ENCODE data around the gene ZMIZ1. TPM values are rescaled to one million over a fixed set of nuclear protein-coding genes. Genes with fewer than 3 reads are reported as not detected.
A peak's percentile ranks its signal among the peaks of the same experiment; 100 is the strongest.

Gene ZMIZ1
- total RNA-seq, 4 donors from 2014 or later = 58.1 to 87.4 (median 74.2) TPM

GRCh38 chr10:79262959-79263746 is 194.4 kb downstream of the ZMIZ1 start:
- no peak for DNase-seq (ENCODE audit: low spot score in 2 of 2)
- TF ChIP-seq CTCF (IDR thresholded peaks at IDR 0.05) (no peak), POLR2A (IDR thresholded peaks at IDR 0.05) (no peak)
- no peak overlapping the region for H3K4me3 ChIP-seq (ENCODE audit: low read depth, poor library complexity, severe bottlenecking)
- intact Hi-C loops (cut with DNase I; ENCODE audit: low total_unique reads) = no loop called here
- WGBS, 2 donors = 84 to 85% methylated on average over 18 of the region's 18 CpGs

GRCh38 chr10:79263939-79264338 is 195.2 kb downstream of the ZMIZ1 start:
- DNase-seq (ENCODE audit: low spot score in 2 of 2) = no peak
- intact Hi-C loops (cut with DNase I; ENCODE audit: low total_unique reads) = no loop called here
- no peak overlapping the region for H3K4me3 ChIP-seq (ENCODE audit: low read depth, poor library complexity, severe bottlenecking)
- 69 to 74% methylated on average over 10 of the region's 10 CpGs for WGBS, 2 donors
- TF ChIP-seq CTCF (IDR thresholded peaks at IDR 0.05) (no peak), POLR2A (IDR thresholded peaks at IDR 0.05) (no peak)

GRCh38 chr10:79264942-79265341 is 196.2 kb downstream of the ZMIZ1 start:
- TF ChIP-seq POLR2A (IDR thresholded peaks at IDR 0.05) = no peak
- TF ChIP-seq CTCF (IDR thresholded peaks at IDR 0.05) = no peak
- DNase-seq (ENCODE audit: low spot score in 2 of 2) = no peak
- intact Hi-C loops (cut with DNase I; ENCODE audit: low total_unique reads) = no loop called here
- 40 to 41% methylated on average over 10 of the region's 10 CpGs for WGBS, 2 donors
- no peak overlapping the region for H3K4me3 ChIP-seq (ENCODE audit: low read depth, poor library complexity, severe bottlenecking)

GRCh38 chr10:79266084-79266483 is 197.3 kb downstream of the ZMIZ1 start:
- DNase-seq (ENCODE audit: low spot score in 2 of 2) = no peak
- WGBS, 2 donors = 65 to 66% methylated on average over 6 of the region's 6 CpGs
- intact Hi-C loops (cut with DNase I; ENCODE audit: low total_unique reads) = no loop called here
- no peak overlapping the region for H3K4me3 ChIP-seq (ENCODE audit: low read depth, poor library complexity, severe bottlenecking)
- TF ChIP-seq CTCF (IDR thresholded peaks at IDR 0.05) (no peak), POLR2A (IDR thresholded peaks at IDR 0.05) (no peak)

GRCh38 chr10:79266543-79267312 is 198.0 kb downstream of the ZMIZ1 start:
- WGBS, 2 donors = 59 to 66% methylated on average over 9 to 11 of the region's 11 CpGs
- no peak overlapping the region for H3K4me3 ChIP-seq (ENCODE audit: low read depth, poor library complexity, severe bottlenecking)
- TF ChIP-seq POLR2A (IDR thresholded peaks at IDR 0.05) = no peak
- TF ChIP-seq CTCF (IDR thresholded peaks at IDR 0.05) = no peak
- DNase-seq (ENCODE audit: low spot score in 2 of 2) = peak; percentile 75 to 94
- intact Hi-C loops (cut with DNase I; ENCODE audit: low total_unique reads) = no loop called here

Measured in lower leg skin (tissue), 4 donors.